NCI-H2107 treated with DMSO at 0.1 percent for 48 hours (cell line): Measurements from ENCODE around the gene SLC25A41.
A peak's percentile ranks its signal among the peaks of the same experiment; 100 is the strongest.

Experiments used
- DNase-seq: peaks from one replicate; lab custom pipeline; 2025; ENCODE audit not compliant: unreplicated experiment; lab: John Stamatoyannopoulos, UW

The SLC25A41 gene

GRCh38 chr19:6460099-6460884, 26.7 kb upstream of the SLC25A41 start:
- peak; percentile 66 for DNase-seq

DNA sequence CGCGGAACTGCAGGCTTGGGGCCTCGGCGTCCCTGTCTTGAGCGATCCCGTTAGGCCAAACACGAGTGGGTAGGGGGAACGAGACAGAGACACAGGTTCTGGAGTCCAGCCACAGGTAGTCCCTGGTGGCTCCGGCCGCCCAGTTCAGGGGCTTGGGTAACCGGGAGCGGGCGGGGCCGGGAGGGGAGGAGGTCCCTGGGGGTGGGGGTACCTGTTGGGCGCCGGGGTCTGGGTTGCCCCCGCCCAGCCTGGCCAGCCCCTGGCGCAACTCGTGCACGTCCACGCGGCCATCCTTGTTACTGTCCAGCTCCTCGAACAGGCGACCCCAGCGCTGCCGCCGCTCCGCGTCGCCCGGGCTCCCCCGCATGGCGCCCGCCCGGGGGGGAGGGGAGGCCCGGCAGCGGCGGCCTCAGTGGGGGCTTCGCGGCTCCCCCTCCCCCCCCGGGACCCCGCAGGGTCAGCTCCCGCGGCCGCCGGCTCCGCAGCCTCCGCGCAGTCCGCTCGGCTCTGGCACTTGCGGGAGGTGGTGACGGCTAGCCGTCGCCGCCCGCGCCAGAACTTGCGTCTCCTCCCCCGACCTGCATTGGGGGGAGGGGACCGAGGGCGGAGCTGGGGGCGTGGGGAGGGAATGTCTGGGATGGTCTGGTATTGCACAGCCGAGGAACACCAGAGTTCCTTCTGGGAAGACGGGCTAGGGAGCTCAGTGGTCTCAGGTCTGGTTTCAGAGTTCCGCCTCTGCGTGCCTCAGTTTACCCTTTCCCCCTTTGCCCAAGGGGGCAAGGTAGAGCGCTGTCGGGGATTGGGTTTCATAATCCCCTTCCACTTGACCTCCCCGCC, 25.9 kb upstream of the SLC25A41 start, which contains the start of gene SLC25A23:
SLC25A23 (minus strand) TSS at position 531 of the 837 bp plus-strand sequence; CDS start at position 367, 164 bp downstream.
- no peak for DNase-seq

DNA sequence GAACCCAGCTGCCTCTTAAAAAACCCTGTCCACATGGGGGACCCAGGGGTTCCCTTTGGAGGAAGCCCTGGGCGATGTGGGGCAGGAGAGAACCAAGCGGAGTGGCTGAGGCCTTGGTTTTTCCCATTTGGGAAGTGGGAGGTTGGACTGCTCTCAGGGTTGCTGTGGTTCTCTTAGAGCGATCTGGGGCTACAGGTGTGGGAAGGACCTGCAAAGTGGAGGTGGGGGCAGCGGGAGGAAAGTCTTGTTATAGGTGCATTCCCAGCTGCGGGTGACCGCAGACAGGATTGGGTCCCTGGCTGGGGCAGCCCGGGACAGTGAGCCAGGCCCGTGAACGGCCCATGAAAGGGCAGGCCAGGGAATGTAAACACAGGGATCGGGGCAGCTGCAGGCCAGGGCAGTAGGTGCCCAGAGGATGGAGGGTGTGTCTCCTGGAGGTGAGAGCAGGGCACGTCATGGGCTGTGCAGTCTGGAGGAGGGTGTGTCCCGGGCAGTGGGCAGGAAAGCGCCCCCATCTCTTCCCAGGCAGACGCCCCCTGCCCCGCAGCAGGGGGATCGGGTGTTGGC, 25.2 kb upstream of the SLC25A41 start:
- no peak for DNase-seq

- no peak for DNase-seq
Measured at GRCh38 chr19:6457958-6458694, 24.6 kb upstream of the SLC25A41 start.

DNA sequence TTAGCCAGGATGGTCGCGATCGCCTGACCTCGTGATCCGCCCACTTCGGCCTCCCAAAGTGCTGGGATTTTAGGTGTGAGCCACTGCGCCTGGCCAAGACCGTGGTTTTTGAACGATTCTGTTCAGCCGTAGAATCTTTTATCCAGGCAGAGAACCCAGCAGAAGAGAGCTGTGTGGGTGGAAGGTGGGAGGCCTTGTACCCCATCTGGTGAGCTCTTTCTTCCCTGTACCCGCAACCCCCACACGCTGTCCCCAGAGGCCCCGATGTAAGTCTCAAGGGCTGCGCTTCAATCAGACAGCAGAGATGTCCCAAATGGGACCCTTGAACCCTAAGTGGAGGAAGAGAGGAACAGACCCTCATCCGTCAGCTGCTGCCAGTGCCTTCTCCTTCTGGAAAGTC, 22.4 kb upstream of the SLC25A41 start:
- DNase-seq, result no peak

- DNase-seq, result no peak
Measured at GRCh38 chr19:6453951-6454565, 20.5 kb upstream of the SLC25A41 start.

GRCh38 chr19:6452899-6453298, 19.3 kb upstream of the SLC25A41 start:
- no peak for DNase-seq

DNA sequence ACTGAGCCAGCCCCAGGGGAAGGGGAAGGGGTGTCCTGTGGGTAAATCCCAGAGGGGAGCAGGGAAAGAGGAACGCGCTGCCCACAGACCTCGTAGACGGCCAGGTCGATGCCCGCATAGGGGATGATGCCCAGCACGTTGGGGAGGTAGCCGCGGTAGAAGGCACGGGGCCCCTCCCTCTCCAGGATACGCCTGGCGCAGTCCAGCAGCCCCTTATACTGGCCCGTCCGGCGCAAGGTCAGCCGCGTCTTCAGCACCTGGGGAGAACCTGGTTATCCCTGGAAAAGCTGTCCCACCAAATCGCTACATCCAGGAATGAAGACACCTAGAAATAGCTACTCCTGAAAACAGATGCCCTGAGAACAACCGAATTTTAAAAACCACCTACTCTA, 18.7 kb upstream of the SLC25A41 start:
- no peak for DNase-seq

- no peak for DNase-seq
Measured at GRCh38 chr19:6451583-6452222, 18.1 kb upstream of the SLC25A41 start.

- no peak for DNase-seq
Measured at GRCh38 chr19:6450166-6450565, 16.6 kb upstream of the SLC25A41 start.

DNA sequence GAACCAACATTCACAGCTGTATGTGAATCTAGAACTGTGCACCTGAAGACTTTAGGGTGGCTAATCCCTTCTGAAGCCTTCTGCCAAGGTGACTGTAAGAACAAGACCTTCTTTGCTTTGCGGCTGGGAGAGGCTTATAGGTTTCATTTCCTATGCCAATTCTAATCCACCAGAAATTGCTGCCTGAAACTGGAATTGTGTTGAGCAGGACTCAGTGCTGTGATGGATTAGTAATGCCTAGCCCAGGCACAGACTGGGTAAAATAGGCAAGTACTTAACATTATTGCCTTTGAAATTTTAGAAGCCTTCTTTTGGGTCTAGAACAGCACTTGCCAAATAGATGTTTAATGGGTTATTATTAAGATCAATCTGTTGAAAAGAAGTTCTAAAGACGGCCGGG, 14.5 kb upstream of the SLC25A41 start:
- DNase-seq, result no peak

DNA sequence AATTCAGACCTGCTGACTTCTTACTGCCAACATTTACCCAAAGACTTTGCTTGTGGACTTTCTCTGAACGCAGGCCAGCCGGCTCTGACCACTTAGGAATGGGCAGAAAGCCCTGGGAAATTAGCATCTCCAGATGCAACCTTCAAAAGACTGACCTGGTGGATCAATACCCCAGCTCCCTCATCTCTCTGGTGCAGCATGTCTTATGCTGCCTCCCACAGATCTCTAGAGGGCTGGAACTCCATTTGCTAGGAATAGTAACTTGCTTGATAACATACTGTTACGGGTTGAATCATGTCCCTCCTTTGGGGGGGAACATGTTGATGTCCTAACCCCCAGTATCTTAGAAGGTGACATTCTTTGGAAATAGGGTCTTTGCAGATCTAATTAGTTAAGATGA, 12.9 kb upstream of the SLC25A41 start:
- no peak for DNase-seq

GRCh38 chr19:6443986-6444385, 10.4 kb upstream of the SLC25A41 start:
- DNase-seq, result no peak

- no peak for DNase-seq
Measured at GRCh38 chr19:6442087-6442688, 8.6 kb upstream of the SLC25A41 start.

- no peak for DNase-seq
Measured at GRCh38 chr19:6440905-6441304, 7.3 kb upstream of the SLC25A41 start.

- no peak for DNase-seq
Measured at GRCh38 chr19:6439743-6440142, 6.2 kb upstream of the SLC25A41 start.

DNA sequence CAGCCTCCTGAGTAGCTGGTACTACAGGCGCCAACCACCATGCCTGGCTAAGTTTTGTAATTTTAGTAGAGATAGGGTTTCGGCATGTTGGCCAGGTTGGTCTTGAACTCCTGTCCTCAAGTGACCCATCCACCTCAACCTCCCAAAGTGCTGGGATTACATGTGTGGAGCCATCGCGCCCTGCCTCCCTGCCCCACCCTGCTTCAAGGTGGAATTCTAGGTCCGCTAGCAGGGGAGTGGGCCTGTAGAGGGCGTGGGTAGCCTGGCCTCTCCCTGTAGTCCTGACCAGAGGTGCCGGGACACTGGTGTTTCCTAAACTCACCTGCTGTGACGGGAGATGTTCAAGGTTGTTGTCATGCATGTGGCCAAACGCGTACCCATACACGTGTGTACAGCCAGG, 398 bp downstream of the SLC25A41 start:
- DNase-seq, result no peak

DNA sequence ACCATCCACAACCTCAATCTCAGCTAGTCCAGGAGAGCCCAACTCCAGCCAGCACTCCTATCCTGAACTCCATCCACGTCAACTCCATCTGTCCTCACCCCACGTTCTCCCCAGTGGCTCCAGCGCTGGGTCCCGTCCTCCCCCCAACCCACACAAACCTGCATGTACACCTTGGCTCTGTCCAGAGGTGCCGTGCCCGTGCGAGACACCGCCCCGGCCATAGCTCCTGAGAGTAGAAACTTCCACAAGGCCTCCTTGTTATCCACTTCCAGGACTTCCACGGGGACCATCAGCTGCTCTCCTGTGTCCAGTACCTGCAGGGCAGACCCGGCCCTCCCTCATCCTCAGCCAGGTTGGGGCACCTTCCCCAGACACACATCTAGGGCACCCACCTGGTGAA, 1.7 kb downstream of the SLC25A41 start:
- no peak for DNase-seq

GRCh38 chr19:6429419-6430221, 3.9 kb downstream of the SLC25A41 start:
- no peak for DNase-seq
